Activated B cell treated with CpG ODN at 0.5 μM for 24 hours (primary cell): Measurements from ENCODE around the gene FLCN. TPM values are rescaled to one million over a fixed set of nuclear protein-coding genes. Genes with fewer than 3 reads are reported as not detected.

Experiments
- ATAC-seq: fragments of 200-7000 bp; cut with Tn5 transposase; one replicate; pipeline ENCODE4 v1.10.0; 2021; ENCODE audit warnings: low read depth, mild to moderate bottlenecking, moderate library complexity
- CTCF ChIA-PET: fragments of 350-600 bp; sonication (Branson Sonifier 250); formaldehyde crosslinking; loops from one replicate; lab custom pipeline; 2021; ENCODE audit warnings: antibody characterized with exemption; lab: Charles Lee
- POLR2A ChIA-PET: fragments of 350-600 bp; sonication (Branson Sonifier 250); formaldehyde crosslinking; loops from one replicate; lab custom pipeline; 2021; ENCODE audit warnings: antibody characterized with exemption; lab: Charles Lee
- DNase-seq: peaks from one replicate; pipeline ENCODE4 v3.0.0; 2022
- H3K27ac Mint-ChIP-seq: one replicate; pipeline ENCODE4 v1.8.0; 2020; ENCODE audit warnings: mixed read lengths
- H3K27me3 Mint-ChIP-seq: one replicate; pipeline ENCODE4 v1.8.0; 2021; ENCODE audit warnings: mixed read lengths
- H3K36me3 Mint-ChIP-seq: one replicate; pipeline ENCODE4 v1.8.0; 2021; ENCODE audit warnings: low read depth, mixed read lengths
- H3K4me1 Mint-ChIP-seq: one replicate; pipeline ENCODE4 v1.8.0; 2021; ENCODE audit warnings: mixed read lengths
- H3K4me3 Mint-ChIP-seq: one replicate; pipeline ENCODE4 v1.8.0; 2020; ENCODE audit warnings: mild to moderate bottlenecking, mixed read lengths
- H3K9me3 Mint-ChIP-seq: one replicate; pipeline ENCODE4 v1.8.0; 2020; ENCODE audit warnings: mixed read lengths
- CTCF ChIP-seq: fragments of 200-600 bp; IDR thresholded peaks from one replicate; pipeline ENCODE4 v1.8.0; 2022; ENCODE audit warnings: antibody characterized with exemption, mild to moderate bottlenecking
- intact Hi-C: fragments of 100-400 bp; cut with micrococcal nuclease; formaldehyde crosslinking; loops from one replicate; pipeline ENCODE4 v1.15.1; 2024
- total RNA-seq: library from RNA; stranded (reverse); gene quantifications from 2 replicates; pipeline ENCODE4 v1.2.3, GENCODE V29; 2022

FLCN gene
- total RNA-seq, 1 donor from 2014 or later: 62.3 TPM

DNA sequence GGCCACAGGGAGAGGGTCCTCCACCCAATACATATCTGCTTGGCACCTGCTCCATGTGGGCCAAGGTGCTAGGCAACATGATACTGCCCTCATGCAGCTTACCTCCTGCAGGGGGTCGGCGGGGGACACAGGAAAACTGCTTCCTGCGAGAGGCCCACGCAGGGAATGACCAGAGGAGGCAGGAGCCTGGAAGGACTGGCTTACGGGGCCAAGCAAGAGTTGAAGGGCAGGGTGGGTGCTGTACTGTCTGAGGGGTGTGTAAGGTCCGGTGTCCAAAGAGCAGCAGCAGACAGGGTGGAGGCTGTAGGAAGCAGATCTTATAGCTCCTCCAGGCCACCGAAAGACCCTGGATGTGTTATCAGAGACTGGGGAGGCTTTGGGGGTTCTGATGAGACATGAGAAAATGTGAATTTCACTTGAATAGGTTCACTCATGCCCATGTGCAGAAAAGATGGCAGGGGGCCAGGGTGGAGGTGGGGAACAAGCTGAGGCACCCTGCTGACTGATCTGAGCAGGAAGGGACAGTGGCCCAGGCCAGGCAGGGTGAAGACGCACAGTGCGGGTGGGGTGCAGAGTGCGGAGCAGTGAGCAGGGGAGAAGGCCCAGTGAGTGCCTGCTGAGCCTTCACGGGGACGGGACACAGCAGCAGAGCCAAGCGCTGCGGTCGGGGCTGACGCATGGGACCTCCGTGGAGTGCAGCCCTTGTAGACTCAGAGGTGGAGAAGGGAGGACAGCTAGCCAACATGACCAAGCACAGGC lies 8.3 kb downstream of the FLCN start:
- ChIA-PET CTCF (no interaction called here), POLR2A (interaction anchor here (1.8 kb wide), 1 partner anchor 9 kb away, joined by 11 read pairs; the partner anchor contains the start of gene FLCN)
- TF ChIP-seq CTCF: no peak
- no peaks in the 10 kb centered on the region for H3K4me1 Mint-ChIP-seq
- peaks cover 87% of the 10 kb centered on the region for H3K36me3 Mint-ChIP-seq
- ATAC-seq (no peak), DNase-seq (no peak)
- H3K27ac Mint-ChIP-seq: no peak overlapping the region
- intact Hi-C loops: no loop called here
- H3K9me3 Mint-ChIP-seq: no peaks in the 10 kb centered on the region
- no peak overlapping the region for H3K4me3 Mint-ChIP-seq
- H3K27me3 Mint-ChIP-seq: no peaks in the 10 kb centered on the region

DNA sequence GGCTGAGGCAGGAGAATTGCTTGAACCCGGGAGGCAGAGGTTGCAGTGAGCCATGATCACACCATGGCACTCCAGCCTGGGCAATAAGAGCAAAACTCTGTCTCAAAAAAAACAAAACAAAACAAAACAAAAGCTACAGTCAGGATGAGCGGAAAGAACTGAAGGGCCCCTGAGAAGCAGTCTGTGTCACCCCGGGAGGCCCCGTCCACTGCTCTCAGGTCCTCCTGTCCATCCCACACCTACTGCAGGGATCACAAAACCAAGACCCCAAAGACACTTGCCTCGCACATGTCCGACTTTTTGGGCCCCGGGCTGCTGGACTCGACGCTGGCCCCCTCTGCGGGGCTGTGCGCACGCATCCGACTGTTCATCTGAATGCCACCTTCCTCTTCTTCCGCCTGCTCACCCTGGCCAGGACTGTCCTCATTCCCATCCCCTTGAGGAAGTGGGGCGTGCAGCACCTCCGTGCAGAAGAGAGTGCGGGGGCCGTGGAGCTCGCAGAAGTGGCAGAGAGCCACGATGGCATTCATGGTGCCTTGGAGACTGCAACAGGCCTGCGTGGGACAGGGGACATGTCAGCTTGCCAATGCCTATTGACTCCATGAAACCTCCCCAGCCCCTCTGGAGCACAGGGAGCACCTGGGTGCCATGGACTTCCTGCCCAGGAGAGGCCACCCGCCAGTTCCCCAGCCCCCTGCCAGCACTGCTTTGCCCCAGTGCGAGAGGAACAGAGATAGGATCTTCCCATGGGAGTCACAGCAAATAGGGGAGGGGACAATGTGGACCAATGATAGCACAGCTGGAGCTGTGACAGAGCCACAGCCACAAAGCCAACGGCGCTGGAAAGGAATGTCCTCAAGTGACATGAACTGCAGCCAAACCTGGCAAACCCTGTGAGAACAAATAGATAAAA lies 9.1 kb downstream of the FLCN start:
- H3K4me3 Mint-ChIP-seq: no peak overlapping the region
- H3K27me3 Mint-ChIP-seq: no peaks in the 10 kb centered on the region
- ChIA-PET POLR2A (interaction anchor here (1.8 kb wide), 1 partner anchor 10 kb away, joined by 11 read pairs; the partner anchor contains the start of gene FLCN), CTCF (no interaction called here)
- no peaks in the 10 kb centered on the region for H3K9me3 Mint-ChIP-seq
- ATAC-seq (no peak), DNase-seq (no peak)
- H3K4me1 Mint-ChIP-seq: no peaks in the 10 kb centered on the region
- H3K36me3 Mint-ChIP-seq: peaks cover 95% of the 10 kb centered on the region
- no peak overlapping the region for H3K27ac Mint-ChIP-seq
- no peak for TF ChIP-seq CTCF
- intact Hi-C loops: no loop called here

- no peak for DNase-seq
- Mint-ChIP-seq H3K9me3 (no peaks in the 10 kb centered on the region), H3K4me3 (no peak overlapping the region), H3K27me3 (no peaks in the 10 kb centered on the region), H3K36me3 (peaks cover 94% of the 10 kb centered on the region), H3K4me1 (no peaks in the 10 kb centered on the region), H3K27ac (no peak overlapping the region)
- no peak for TF ChIP-seq CTCF
- ChIA-PET POLR2A (interaction anchor here (0.6 kb wide), 1 partner anchor 92 kb away, joined by 3 read pairs; no protein-coding TSS in a partner anchor), CTCF (no interaction called here)
- intact Hi-C loops: no loop called here
- no peak for ATAC-seq
These were observed 10.3 kb downstream of the FLCN start for GRCh38 chr17:17226451-17227265.

DNA sequence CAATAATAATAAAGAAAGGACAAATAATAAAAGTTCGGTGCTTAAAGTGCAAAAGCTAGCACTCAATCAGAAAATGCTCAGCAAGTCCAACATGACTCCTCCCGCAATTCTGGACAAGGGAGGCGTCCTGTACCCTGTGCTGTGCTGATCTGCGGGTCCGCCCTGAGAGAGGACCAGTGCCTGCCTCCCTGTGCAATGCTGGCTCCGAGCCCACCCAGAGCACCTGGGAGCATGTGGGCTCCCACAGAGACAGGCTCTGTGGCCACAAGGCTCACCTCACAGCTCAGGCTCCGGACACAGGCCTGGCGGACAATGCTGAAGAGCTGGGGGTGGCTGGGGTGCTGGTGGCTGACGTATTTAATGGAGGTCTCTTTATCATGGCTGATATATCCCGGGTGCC lies 11.1 kb downstream of the FLCN start:
- H3K4me3 Mint-ChIP-seq: no peak overlapping the region
- ChIA-PET CTCF (no interaction called here), POLR2A (no interaction called here)
- H3K27ac Mint-ChIP-seq: no peak overlapping the region
- intact Hi-C loops: no loop called here
- TF ChIP-seq CTCF: no peak
- no peaks in the 10 kb centered on the region for H3K9me3 Mint-ChIP-seq
- ATAC-seq (no peak), DNase-seq (no peak)
- no peaks in the 10 kb centered on the region for H3K27me3 Mint-ChIP-seq
- peaks cover 96% of the 10 kb centered on the region for H3K36me3 Mint-ChIP-seq
- no peaks in the 10 kb centered on the region for H3K4me1 Mint-ChIP-seq
